Effector CD8-positive, alpha-beta T cell (primary cell): ENCODE data around the gene OTUB2.

Experiments
- DNase-seq: peaks from one replicate; lab custom pipeline; 2025; lab: John Stamatoyannopoulos, UW

OTUB2 gene

GRCh38 chr14:94040796-94041195, 14.7 kb downstream of the OTUB2 start:
- no peak for DNase-seq

DNA sequence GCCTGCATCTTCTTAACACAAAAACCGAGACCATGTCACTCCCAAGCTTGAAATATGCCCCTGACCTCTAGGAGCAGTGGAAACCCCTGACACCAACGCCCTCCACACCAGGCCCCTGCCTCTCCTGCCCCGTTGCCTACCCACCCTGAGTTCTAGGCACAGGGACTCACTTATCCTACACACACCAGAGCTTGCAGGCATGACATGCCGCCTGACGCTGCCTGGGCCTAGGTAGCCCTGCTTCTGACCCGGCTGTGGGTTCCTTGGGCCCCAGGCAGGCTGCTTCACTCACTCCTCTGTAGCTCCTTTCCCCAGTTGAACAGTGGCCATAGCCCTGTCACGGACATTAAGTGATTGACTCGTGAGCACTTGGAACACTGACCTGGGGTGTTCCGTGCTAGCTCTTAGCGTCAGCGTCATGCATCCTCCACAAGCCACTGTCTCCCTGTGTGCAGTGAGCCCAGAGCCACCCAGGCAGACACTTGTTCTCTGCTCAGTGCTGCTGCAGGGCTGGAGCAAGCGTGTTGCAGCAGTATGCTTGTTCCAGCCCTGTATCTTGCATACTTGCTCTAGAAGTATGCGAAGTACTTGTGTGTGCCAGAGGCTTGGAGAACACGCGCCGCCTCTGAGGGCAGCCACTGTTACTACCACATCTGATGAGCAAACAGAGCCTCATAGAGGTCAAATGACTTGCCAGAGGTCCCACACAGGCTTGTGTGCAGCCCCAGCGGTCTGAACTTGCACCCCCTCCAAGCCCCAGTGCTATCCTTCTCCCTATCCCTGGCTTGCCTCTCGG, 15.6 kb downstream of the OTUB2 start:
- DNase-seq, result no peak

DNA sequence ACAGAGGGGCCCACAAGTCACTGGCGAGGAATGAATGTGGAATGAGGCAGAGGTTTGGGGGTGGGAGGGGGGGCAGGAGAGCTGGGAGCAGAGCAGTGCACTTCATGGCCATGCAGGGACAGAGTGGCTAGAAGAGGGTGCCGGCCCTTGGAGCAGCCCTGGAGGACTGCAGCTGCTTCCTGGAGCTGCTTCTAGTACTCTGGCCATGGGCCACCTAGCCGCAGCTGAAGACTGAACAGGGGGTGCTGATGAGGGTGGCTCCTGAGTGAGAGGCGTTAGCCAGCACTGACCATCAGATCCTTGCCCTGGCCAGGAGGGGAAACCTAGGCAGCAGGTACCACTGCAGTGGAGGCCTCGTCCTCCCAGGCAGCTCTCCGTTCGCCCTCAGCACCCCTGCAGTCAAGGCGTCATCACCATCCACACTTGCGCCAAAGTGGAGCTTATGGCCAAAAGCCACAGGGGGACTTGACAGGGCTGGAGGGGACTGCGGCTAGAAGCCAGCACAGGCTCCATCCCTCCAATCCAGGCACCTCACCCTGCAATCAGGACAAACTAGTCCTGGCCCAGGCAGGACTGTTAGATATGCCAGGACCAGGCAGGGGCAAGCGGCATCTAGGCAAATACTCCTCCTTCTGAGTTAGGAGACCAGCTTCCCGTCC, 16.4 kb downstream of the OTUB2 start:
- no peak for DNase-seq

GRCh38 chr14:94043111-94043755, 17.1 kb downstream of the OTUB2 start:
- DNase-seq, result no peak

- no peak for DNase-seq
Measured at GRCh38 chr14:94043756-94044475, 17.8 kb downstream of the OTUB2 start.

DNA sequence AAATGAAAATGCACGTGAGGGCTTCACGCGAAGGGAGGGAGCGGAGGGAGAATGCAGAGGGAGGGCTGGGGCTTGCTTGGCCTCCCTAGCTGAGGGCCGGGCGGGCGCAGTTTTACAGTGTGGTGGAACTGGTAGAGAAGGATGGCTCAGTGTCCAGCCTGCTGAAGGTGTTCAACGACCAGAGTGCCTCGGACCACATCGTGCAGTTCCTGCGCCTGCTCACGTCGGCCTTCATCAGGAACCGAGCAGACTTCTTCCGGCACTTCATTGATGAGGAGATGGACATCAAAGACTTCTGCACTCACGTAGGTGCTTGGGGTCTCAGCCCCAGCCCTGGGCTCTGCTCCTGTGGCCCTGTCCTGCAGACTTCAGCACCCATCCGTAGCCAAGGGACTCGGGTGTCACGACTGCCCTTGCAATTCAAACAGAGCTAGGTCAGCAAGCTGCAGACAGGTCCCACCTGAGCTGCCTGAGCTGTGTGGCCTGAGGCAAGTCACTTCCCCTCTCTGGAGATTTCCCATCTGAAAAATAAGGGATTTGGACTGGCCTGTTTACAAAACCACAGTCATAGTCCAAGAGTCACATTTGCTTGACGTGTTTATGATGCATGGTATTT, 18.4 kb downstream of the OTUB2 start:
- DNase-seq, result no peak

GRCh38 chr14:94045101-94045500, 19.0 kb downstream of the OTUB2 start:
- DNase-seq, result no peak

GRCh38 chr14:94045563-94046345, 19.6 kb downstream of the OTUB2 start:
- no peak for DNase-seq

- DNase-seq, result no peak
Measured at GRCh38 chr14:94046696-94047250, 20.6 kb downstream of the OTUB2 start.

DNA sequence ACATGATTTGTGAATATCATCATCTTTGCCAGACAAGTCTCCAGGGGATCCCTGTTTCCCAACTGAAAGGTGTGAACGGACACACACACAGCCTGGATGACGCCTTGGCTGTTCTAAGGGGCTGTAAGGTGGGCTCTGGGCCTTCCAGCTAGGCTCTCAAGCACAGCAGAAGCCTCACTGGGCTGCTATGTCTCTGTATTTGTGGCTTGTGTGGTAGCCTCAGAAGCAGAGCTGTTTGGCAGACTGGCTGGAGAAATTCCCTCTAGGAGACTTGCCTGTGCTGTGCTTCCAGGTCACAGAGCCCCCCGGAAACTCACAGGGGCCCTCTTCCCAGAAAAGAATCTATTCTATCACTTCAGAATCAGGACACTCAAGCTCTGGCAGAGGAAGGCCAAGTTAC, 21.4 kb downstream of the OTUB2 start:
- no peak for DNase-seq

DNA sequence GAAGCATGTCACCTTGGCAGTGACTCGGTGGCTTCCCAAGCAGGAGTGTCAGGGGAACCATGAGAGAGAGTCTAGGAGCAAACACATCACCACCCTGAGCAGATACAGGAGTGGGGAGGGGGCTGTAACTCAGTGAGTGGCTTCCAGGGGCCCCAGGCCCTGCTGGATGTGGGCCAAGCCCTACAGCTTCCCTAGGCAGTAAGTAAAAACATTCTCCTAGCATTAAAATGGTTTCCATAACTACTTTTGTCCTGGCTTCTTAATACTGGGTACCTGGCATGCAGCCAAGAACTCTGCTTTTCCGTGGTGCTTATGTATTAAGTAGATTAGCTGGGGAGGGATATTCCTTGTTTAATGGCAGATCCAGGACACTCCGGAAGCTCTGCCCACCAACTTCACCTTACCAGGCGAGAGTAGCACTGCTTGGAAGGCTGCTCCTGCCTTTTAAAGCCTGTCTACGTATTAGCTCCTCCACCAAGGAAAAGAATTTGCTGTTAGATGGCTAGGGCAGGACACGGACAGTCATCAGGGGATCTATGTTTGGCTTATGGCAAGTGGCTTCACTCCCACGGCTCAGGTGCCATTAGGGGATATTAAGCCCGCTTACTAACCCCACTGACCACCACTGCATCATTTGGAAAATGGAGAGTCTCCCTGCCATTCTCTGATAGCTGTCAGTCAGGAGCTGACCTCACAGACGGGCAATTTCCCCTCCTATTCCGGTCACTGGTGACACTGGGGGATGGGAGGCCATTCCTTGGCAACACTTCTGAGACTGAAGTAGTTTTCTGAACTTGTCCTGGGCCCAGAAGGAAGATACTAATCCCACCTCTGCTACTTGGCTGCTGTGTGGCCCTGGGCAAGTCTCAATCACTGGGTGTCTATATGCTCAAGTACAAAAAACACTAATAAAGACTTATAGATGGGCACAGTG, 22.8 kb downstream of the OTUB2 start:
- no peak for DNase-seq

DNA sequence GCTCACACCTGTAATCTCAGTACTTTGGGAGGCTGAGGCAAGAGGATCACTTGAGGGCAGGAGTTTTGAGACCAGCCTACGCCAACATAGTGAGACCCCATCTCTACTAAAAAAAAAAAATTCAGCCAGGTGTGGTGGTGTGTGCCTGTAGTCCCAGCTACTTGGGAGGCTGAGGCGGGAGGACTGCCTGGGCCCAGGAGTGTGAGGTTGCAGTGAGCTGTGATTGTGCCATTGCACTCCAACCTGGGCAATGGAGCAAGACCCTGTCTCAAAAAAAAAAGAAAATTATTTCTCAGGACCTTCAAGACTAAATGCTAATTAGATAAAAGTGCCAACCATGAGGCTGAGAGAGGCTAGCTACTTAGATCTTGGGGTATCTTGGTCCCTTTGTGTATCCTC, 23.5 kb downstream of the OTUB2 start:
- DNase-seq, result no peak

DNA sequence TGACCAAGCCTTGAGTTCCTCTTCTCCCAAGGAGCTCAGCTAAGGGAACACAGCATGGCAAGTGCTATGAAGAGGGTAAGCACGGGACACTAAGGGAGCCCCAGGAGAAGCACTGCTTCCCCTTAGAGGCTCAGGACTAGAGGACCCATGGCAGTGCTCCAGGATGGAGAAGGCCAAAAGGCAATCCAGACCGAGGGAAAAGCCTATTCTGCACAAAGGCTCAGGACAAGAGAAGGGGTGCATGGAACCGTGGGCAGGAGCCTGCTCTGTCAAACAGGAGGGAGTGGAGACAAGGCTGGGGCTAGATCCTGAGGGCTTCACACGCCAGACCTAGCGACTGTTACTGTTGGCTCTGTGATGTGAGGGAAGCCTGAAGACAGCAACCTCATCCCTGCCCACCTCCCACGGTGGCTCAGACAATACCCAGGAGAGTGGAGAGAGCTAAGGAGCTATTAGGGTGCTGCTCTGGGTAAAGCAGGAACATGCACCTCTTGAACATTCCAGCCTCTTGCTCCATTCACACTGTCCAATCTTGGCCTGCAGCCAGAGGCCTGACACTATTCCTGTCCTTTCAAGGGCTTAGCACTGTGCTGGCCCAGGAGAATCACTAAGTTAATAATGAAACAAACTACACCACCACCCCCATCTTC, 24.2 kb downstream of the OTUB2 start:
- no peak for DNase-seq

- DNase-seq, result no peak
Measured at GRCh38 chr14:94051115-94051514, 25.0 kb downstream of the OTUB2 start.

- no peak for DNase-seq
Measured at GRCh38 chr14:94051779-94052178, 25.6 kb downstream of the OTUB2 start.

GRCh38 chr14:94052199-94052598, 26.1 kb downstream of the OTUB2 start:
- no peak for DNase-seq

GRCh38 chr14:94052662-94053061, 26.5 kb downstream of the OTUB2 start:
- DNase-seq, result no peak

DNA sequence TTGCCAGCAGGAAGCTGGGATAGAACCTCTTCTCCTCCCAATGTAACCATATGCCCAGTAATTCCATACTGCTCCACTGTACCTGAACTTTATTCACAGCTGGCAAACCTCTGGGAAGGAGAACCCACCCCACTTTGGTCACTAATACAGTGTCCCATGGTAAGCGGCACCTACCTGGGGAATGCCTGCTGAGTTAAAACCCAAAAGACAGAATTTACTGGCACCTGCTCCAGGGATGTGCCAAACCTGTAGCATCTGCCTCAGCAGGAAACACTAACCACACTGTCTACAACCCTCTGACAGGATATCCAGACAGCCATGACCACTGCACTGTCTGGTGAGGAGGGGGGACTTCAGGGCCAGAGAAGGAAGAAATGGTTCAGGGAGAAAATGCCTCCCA, 28.3 kb downstream of the OTUB2 start:
- no peak for DNase-seq

DNA sequence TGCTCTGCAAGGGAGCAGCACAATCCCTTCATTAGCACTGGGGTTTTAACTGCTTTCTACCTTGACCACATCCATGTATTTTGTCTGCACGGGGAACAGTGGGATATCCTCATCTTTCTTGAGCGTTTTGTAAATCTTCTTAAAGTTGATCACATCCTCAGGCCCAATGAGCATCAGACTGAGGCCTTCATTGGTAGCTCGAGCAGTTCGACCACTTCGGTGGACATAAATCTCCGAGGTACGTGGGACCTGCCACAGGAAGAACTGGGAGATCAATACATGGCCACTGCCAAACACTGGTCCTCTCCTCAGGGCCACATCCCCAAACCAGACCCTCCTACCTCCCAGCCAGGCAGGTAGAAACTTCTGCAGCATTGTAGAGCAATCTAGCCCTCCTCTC, 28.8 kb downstream of the OTUB2 start:
- DNase-seq, result no peak
